Progenitor cell of endocrine pancreas (in vitro differentiated cells): ENCODE results near the gene FSTL5. TPM values are rescaled to one million over a fixed set of nuclear protein-coding genes. Genes with fewer than 3 reads are reported as not detected.
"Not testable (repeated sequence)": the region's sequence is repeated elsewhere in the genome, so short reads cannot be mapped to it uniquely, and the experiment has no call there.

Experiments
- DNase-seq: peaks from one replicate; pipeline ENCODE4 v3.0.0; 2021; ENCODE audit warnings: low spot score; ENCODE audit not compliant: unreplicated experiment
- H3K27ac Mint-ChIP-seq: 2 replicates; pipeline ENCODE4 v1.8.0; 2021; ENCODE audit warnings: mild to moderate bottlenecking, moderate library complexity, mixed read lengths
- H3K27me3 Mint-ChIP-seq: 2 replicates; pipeline ENCODE4 v1.8.0; 2021; ENCODE audit warnings: mixed read lengths
- H3K36me3 Mint-ChIP-seq: 2 replicates; pipeline ENCODE4 v1.8.0; 2022; ENCODE audit warnings: mixed read lengths; ENCODE audit not compliant: insufficient read depth
- H3K4me1 Mint-ChIP-seq: 2 replicates; pipeline ENCODE4 v1.8.0; 2021; ENCODE audit warnings: low read depth, mixed read lengths
- H3K4me3 Mint-ChIP-seq: 2 replicates; pipeline ENCODE4 v1.8.0; 2021; ENCODE audit warnings: low read depth, mild to moderate bottlenecking, moderate library complexity, mixed read lengths
- H3K9me3 Mint-ChIP-seq: 2 replicates; pipeline ENCODE4 v1.8.0; 2021; ENCODE audit warnings: low read depth, mixed read lengths
- CTCF ChIP-seq: fragments of 200-600 bp; sonication (generic); IDR thresholded peaks from one replicate; pipeline ENCODE4 v1.5.0; 2021; ENCODE audit warnings: antibody characterized with exemption, mild to moderate bottlenecking; ENCODE audit not compliant: unreplicated experiment
- total RNA-seq: library from RNA; stranded (reverse); gene quantifications from 2 replicates; pipeline ENCODE4 v1.2.1, GENCODE V29; 2021

The FSTL5 gene
- total RNA-seq, 1 donor from 2014 or later = 15.5 TPM

GRCh38 chr4:162104459-162105124 is 59.2 kb downstream of the FSTL5 start:
- Mint-ChIP-seq H3K36me3 (peaks cover 2% of the 10 kb centered on the region), H3K27ac (no peak overlapping the region), H3K4me1 (peaks cover 9% of the 10 kb centered on the region), H3K9me3 (peaks cover 3% of the 10 kb centered on the region), H3K27me3 (no peaks in the 10 kb centered on the region), H3K4me3 (no peak overlapping the region)
- no peak for TF ChIP-seq CTCF
- no peak for DNase-seq

DNA sequence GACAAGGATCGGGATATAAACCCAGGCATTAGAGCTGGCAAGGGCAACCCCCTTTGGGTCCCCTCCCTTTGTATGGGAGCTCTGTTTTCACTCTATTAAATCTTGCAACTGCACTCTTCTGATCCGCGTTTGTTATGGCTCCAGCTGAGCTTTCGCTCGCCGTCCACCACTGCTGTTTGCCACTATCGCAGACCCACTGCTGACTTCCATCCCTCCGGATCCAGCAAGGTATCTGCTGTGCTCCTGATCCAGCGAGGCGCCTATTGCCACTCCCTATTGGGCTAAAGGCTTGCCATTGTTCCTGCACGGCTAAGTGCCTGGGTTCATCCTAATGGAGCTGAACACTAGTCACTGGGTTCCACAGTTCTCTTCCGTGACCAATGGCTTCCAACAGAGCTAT is 59.9 kb downstream of the FSTL5 start:
- not testable (repeated sequence) for H3K4me3 Mint-ChIP-seq, H3K4me1 Mint-ChIP-seq, H3K9me3 Mint-ChIP-seq, H3K27me3 Mint-ChIP-seq, DNase-seq, H3K27ac Mint-ChIP-seq, H3K36me3 Mint-ChIP-seq

- Mint-ChIP-seq H3K4me1 (peaks cover 9% of the 10 kb centered on the region), H3K9me3 (peaks cover 3% of the 10 kb centered on the region), H3K27ac (no peak overlapping the region), H3K27me3 (no peaks in the 10 kb centered on the region), H3K36me3 (peaks cover 4% of the 10 kb centered on the region), H3K4me3 (no peak overlapping the region)
- TF ChIP-seq CTCF = no peak
- DNase-seq = no peak
Measured at GRCh38 chr4:162102713-162103112, 61.1 kb downstream of the FSTL5 start.

GRCh38 chr4:162101337-162101736 is 62.5 kb downstream of the FSTL5 start:
- Mint-ChIP-seq H3K4me3 (no peak overlapping the region), H3K9me3 (peaks cover 3% of the 10 kb centered on the region), H3K27me3 (no peaks in the 10 kb centered on the region), H3K27ac (peak overlapping the region; percentile 81), H3K36me3 (peaks cover 4% of the 10 kb centered on the region), H3K4me1 (peaks cover 9% of the 10 kb centered on the region)
- no peak for TF ChIP-seq CTCF
- DNase-seq = no peak

- Mint-ChIP-seq H3K27me3 (no peaks in the 10 kb centered on the region), H3K27ac (no peak overlapping the region), H3K36me3 (no peaks in the 10 kb centered on the region), H3K4me3 (no peak overlapping the region), H3K4me1 (peaks cover 3% of the 10 kb centered on the region), H3K9me3 (no peaks in the 10 kb centered on the region)
- no peak for DNase-seq
- TF ChIP-seq CTCF = no peak
Measured at GRCh38 chr4:162075726-162076125, 88.1 kb downstream of the FSTL5 start.

DNA sequence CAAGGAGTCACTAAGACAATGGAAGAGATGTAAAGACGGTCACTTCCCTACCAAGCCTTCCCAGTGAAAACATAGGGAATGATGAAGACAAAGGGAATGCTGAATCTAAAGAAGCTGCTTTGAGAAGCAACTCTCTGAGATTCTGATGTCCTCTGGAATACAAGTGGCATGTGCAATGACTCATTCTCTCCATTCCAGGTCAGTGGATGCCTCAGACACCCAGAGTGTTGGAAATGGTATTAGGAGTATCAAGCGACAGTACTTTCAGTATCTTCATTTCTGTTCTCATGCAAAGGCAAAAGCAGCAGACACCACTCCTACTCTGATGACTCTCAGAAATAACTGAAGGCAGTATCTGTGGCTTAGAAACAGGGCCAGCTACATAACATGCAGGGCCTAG is 102.6 kb downstream of the FSTL5 start:
- no peak for TF ChIP-seq CTCF
- H3K27ac Mint-ChIP-seq = no peak overlapping the region
- DNase-seq = no peak
- peaks cover 3% of the 10 kb centered on the region for H3K4me1 Mint-ChIP-seq
- H3K36me3 Mint-ChIP-seq = no peaks in the 10 kb centered on the region
- H3K9me3 Mint-ChIP-seq = peaks cover 2% of the 10 kb centered on the region
- H3K27me3 Mint-ChIP-seq = no peaks in the 10 kb centered on the region
- H3K4me3 Mint-ChIP-seq = no peak overlapping the region
